Measurements from ENCODE around the gene ETFB. TPM values are rescaled to one million over a fixed set of nuclear protein-coding genes. Genes with fewer than 3 reads are reported as not detected.

The ETFB gene
- total and polyA plus RNA-seq, 9 of the 15 experiments (the other 6 are each of a cell fraction or from before 2014, with no cell fraction given), result 18.1 to 143 (median 96.1) TPM

DNA sequence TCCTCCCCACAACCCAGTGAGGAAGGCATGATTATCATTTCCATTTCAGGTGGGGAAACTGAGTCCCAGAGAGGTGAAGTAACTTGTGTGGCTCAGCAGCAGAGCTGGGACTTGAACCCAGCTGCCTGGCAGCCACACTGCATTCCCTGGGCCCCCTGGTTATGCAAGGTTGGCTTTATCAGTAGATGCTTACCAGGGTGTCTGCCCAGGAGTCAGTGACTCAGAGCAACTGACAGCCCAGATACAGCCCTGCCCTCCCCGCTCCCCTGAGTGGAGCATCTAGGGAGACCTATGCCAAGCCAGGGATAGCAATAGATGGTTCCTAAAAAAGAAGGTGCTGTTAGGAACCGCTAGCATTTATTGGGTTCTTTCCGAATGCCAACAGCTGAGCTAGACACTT is 48.8 kb downstream of the ETFB start:
- ATAC-seq, result no peak

More for the DNA sequence above, 48.8 kb downstream of the ETFB start:
- ChIA-PET CTCF (ENCODE audit: low intra/inter-chr PET ratio) (no interaction called here), POLR2A (interaction anchor here (0.7 kb wide), 1 partner anchor 308 kb away, joined by 3 read pairs; no protein-coding TSS in a partner anchor)
- no TSS peak for BruUV-seq (replicated peaks)
- WGBS (ENCODE audit: insufficient coverage, low coverage, missing lambda C conversion rate), result 0% methylated on average over 2 of the region's 3 CpGs
- intact Hi-C loops (cut with micrococcal nuclease) (no loop called here), in situ Hi-C loops (cut with MboI) (no loop called here)
- no peak for FAIRE-seq
- DNase-seq (ENCODE audit: extremely low read depth in 1 of 4, low spot score in 3 of 4), result no peak
- Histone ChIP-seq H3K4me1 (replicated peaks in 1 of 2; ENCODE audit: control insufficient read depth in 2 of 2, insufficient read depth in 2 of 2, low read length in 2 of 2) (peaks cover 0 to 15% of the 10 kb centered on the region in 2 experiments; a peak in 3 of 5 replicates), H3K27ac (ENCODE audit: extremely low read depth, low read depth, low read length) (no peak overlapping the region), H3K9ac (ENCODE audit: insufficient read depth in 1 of 2, low read depth in 2 of 2, low read length in 2 of 2) (no peak overlapping the region), H3K9me3 (replicated peaks; ENCODE audit: control insufficient read depth, insufficient read depth, low read depth, low read length) (no peaks in the 10 kb centered on the region; the same call in 1 of the 2 replicates), H3K4me3 (no peak overlapping the region), H3K9me1 (ENCODE audit: control insufficient read depth, insufficient read depth, low read length) (no peaks in the 10 kb centered on the region), H2AFZ (ENCODE audit: low read depth, low read length) (no peak overlapping the region), H4K20me1 (replicated peaks; ENCODE audit: control insufficient read depth, insufficient read depth, low read length) (peaks cover 6% of the 10 kb centered on the region; the same call in 1 of the 2 replicates), H3K79me2 (ENCODE audit: control insufficient read depth, insufficient read depth, low read length) (no peaks in the 10 kb centered on the region), H3K36me3 (ENCODE audit: control insufficient read depth, insufficient read depth, low read length) (no peaks in the 10 kb centered on the region), H3K4me2 (ENCODE audit: insufficient read depth, low read length) (no peak overlapping the region), H3K27me3 (ENCODE audit: control insufficient read depth in 2 of 2, insufficient read depth in 2 of 2, low read length in 2 of 2) (peaks cover 13 to 57% of the 10 kb centered on the region in 2 experiments; a peak in 4 of 5 replicates)
- TF ChIP-seq, protein P1, sequence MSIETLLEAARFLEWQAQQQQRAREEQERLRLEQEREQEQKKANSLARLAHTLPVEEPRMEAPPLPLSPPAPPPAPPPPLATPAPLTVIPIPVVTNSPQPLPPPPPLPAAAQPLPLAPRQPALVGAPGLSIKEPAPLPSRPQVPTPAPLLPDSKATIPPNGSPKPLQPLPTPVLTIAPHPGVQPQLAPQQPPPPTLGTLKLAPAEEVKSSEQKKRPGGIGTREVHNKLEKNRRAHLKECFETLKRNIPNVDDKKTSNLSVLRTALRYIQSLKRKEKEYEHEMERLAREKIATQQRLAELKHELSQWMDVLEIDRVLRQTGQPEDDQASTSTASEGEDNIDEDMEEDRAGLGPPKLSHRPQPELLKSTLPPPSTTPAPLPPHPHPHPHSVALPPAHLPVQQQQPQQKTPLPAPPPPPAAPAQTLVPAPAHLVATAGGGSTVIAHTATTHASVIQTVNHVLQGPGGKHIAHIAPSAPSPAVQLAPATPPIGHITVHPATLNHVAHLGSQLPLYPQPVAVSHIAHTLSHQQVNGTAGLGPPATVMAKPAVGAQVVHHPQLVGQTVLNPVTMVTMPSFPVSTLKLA (conservative IDR thresholded peaks at IDR 0.05), result no peak
- TF ChIP-seq, protein P2, sequence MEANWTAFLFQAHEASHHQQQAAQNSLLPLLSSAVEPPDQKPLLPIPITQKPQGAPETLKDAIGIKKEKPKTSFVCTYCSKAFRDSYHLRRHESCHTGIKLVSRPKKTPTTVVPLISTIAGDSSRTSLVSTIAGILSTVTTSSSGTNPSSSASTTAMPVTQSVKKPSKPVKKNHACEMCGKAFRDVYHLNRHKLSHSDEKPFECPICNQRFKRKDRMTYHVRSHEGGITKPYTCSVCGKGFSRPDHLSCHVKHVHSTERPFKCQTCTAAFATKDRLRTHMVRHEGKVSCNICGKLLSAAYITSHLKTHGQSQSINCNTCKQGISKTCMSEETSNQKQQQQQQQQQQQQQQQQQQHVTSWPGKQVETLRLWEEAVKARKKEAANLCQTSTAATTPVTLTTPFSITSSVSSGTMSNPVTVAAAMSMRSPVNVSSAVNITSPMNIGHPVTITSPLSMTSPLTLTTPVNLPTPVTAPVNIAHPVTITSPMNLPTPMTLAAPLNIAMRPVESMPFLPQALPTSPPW (CRISPR knock-in tag; IDR thresholded peaks at IDR 0.05), result 0 out of 2 replicates have a peak, but pooled peaks have one; percentile 27
- TF ChIP-seq ZNF3 (CRISPR knock-in tag; IDR thresholded peaks at IDR 0.05) (0 out of 2 replicates have a peak, but pooled peaks have one; percentile 36), ZNF121 (CRISPR knock-in tag; conservative IDR thresholded peaks at IDR 0.05) (no peak)

Data from K562 (cell line).